Measurements from ENCODE around the gene SIGLEC11.

- TF ChIP-seq CTCF (IDR thresholded peaks at IDR 0.05; ENCODE audit: borderline replicate concordance, extremely low read depth, low read length, poor library complexity, severe bottlenecking) (no peak), EZH2 (IDR thresholded peaks at IDR 0.05; ENCODE audit: borderline replicate concordance, low read depth, low read length, severe bottlenecking) (no peak)
These were observed 41.5 kb upstream of the SIGLEC11 start for GRCh38 chr19:50002386-50002960.

Measured in DND-41 (cell line).